OCI-LY3 (cell line): ENCODE measurements around the gene HMG20A.

ENCODE experiments used
- H2AFZ ChIP-seq: fragments of 200-600, 300-600 bp; shearing (Covaris generic); 2 replicates; pipeline ENCODE4 v1.6.0; 2014; ENCODE audit warnings: antibody characterized with exemption, low read depth, low read length
- H3K27ac ChIP-seq: fragments of 200-600, 300-600 bp; sonication (generic); 2 replicates; pipeline ENCODE4 v1.5.1; 2014; ENCODE audit warnings: mild to moderate bottlenecking, low read length, moderate library complexity, mixed read lengths
- H3K27me3 ChIP-seq: fragments of 200-600, 300-600 bp; sonication (generic); 2 replicates; pipeline ENCODE4 v1.6.1; 2014; ENCODE audit warnings: low read depth, low read length, mixed read lengths
- H3K36me3 ChIP-seq: fragments of 200-600, 300-600 bp; sonication (generic); replicated peaks from 2 replicates; pipeline ENCODE3; 2014; ENCODE audit warnings: low read depth, low read length, mixed read lengths
- H3K4me1 ChIP-seq: fragments of 300-600, 200-600 bp; sonication (generic); 2 replicates; pipeline ENCODE4 v1.6.1; 2014; ENCODE audit warnings: low read length, mixed read lengths
- H3K4me2 ChIP-seq: fragments of 200-600, 300-600 bp; sonication (generic); 2 replicates; pipeline ENCODE4 v1.6.1; 2014; ENCODE audit warnings: low read length, mixed read lengths
- H3K4me3 ChIP-seq: fragments of 300-600, 200-600 bp; sonication (generic); 2 replicates; pipeline ENCODE4 v1.5.1; 2014; ENCODE audit warnings: antibody characterized with exemption, mild to moderate bottlenecking, low read length, moderate library complexity
- H3K79me2 ChIP-seq: fragments of 300-600, 200-600 bp; shearing (Covaris generic); 2 replicates; pipeline ENCODE4 v1.6.1; 2014; ENCODE audit warnings: mild to moderate bottlenecking, low read length, mixed read lengths
- H3K9ac ChIP-seq: fragments of 300-600, 200-600 bp; shearing (Covaris generic); 2 replicates; pipeline ENCODE4 v1.6.0; 2014; ENCODE audit warnings: mild to moderate bottlenecking, low read length, moderate library complexity
- H3K9me3 ChIP-seq: fragments of 200-600, 300-600 bp; shearing (Covaris generic); 2 replicates; pipeline ENCODE4 v1.6.1; 2014; ENCODE audit warnings: low read length, mixed read lengths; ENCODE audit not compliant: insufficient read depth
- H4K20me1 ChIP-seq: fragments of 200-600, 300-600 bp; sonication (generic); 2 replicates; pipeline ENCODE4 v1.6.1; 2016; ENCODE audit warnings: low read length, mixed read lengths; ENCODE audit not compliant: insufficient read depth
- CTCF ChIP-seq: fragments of 200-600, 300-600 bp; sonication (generic); IDR thresholded peaks from 2 replicates; pipeline ENCODE4 v1.5.1; 2014; ENCODE audit warnings: antibody characterized with exemption, low read length, low read depth
- EZH2phosphoT487 ChIP-seq: fragments of 200-600 bp; shearing (Covaris generic); IDR thresholded peaks from 2 replicates; pipeline ENCODE4 v1.6.1; 2018; ENCODE audit warnings: antibody characterized with exemption, mixed run types, low read depth

Gene HMG20A

GRCh38 chr15:77459031-77459430 is 38.3 kb downstream of the HMG20A start:
- TF ChIP-seq EZH2phosphoT487 (no peak), CTCF (no peak)
- H3K27ac ChIP-seq: no peak overlapping the region
- peaks cover 10% of the 10 kb centered on the region for H3K4me1 ChIP-seq
- H3K9me3 ChIP-seq: no peaks in the 10 kb centered on the region
- H2AFZ ChIP-seq: no peak overlapping the region
- peaks cover 14% of the 10 kb centered on the region; the same call in 1 of the 2 replicates for H4K20me1 ChIP-seq
- H3K4me2 ChIP-seq: no peak overlapping the region
- no peaks in the 10 kb centered on the region for H3K27me3 ChIP-seq
- peaks cover 32% of the 10 kb centered on the region for H3K36me3 ChIP-seq
- H3K4me3 ChIP-seq: no peak overlapping the region
- H3K79me2 ChIP-seq: peaks cover 3% of the 10 kb centered on the region; the same call in 1 of the 2 replicates
- H3K9ac ChIP-seq: no peak overlapping the region

GRCh38 chr15:77461486-77461885 is 40.8 kb downstream of the HMG20A start:
- no peak overlapping the region for H3K4me3 ChIP-seq
- H3K36me3 ChIP-seq: peaks cover 40% of the 10 kb centered on the region
- H3K4me2 ChIP-seq: no peak overlapping the region
- H3K27ac ChIP-seq: no peak overlapping the region
- no peaks in the 10 kb centered on the region for H3K9me3 ChIP-seq
- H4K20me1 ChIP-seq: peaks cover 7% of the 10 kb centered on the region; the same call in 1 of the 2 replicates
- no peaks in the 10 kb centered on the region; the same call in 1 of the 2 replicates for H3K79me2 ChIP-seq
- H2AFZ ChIP-seq: no peak overlapping the region
- H3K9ac ChIP-seq: no peak overlapping the region
- TF ChIP-seq CTCF (no peak), EZH2phosphoT487 (no peak)
- H3K27me3 ChIP-seq: no peaks in the 10 kb centered on the region
- no peaks in the 10 kb centered on the region for H3K4me1 ChIP-seq

- no peak overlapping the region for H3K4me3 ChIP-seq
- H3K4me2 ChIP-seq: no peak overlapping the region
- H3K27ac ChIP-seq: no peak overlapping the region
- H3K9me3 ChIP-seq: no peaks in the 10 kb centered on the region
- no peaks in the 10 kb centered on the region for H3K27me3 ChIP-seq
- H4K20me1 ChIP-seq: no peaks in the 10 kb centered on the region
- peaks cover 43% of the 10 kb centered on the region for H3K36me3 ChIP-seq
- no peaks in the 10 kb centered on the region for H3K4me1 ChIP-seq
- no peaks in the 10 kb centered on the region for H3K79me2 ChIP-seq
- no peak overlapping the region for H3K9ac ChIP-seq
- TF ChIP-seq CTCF: no peak
- TF ChIP-seq EZH2phosphoT487: no peak
- H2AFZ ChIP-seq: no peak overlapping the region
Measured at GRCh38 chr15:77464129-77464865, 43.6 kb downstream of the HMG20A start.

GRCh38 chr15:77466521-77466920 is 45.8 kb downstream of the HMG20A start:
- Histone ChIP-seq H2AFZ (no peak overlapping the region), H3K9me3 (no peaks in the 10 kb centered on the region), H3K36me3 (peaks cover 37% of the 10 kb centered on the region), H3K4me2 (no peak overlapping the region), H3K4me3 (no peak overlapping the region), H3K79me2 (no peaks in the 10 kb centered on the region), H4K20me1 (no peaks in the 10 kb centered on the region), H3K27ac (no peak overlapping the region), H3K27me3 (no peaks in the 10 kb centered on the region), H3K9ac (no peak overlapping the region), H3K4me1 (no peaks in the 10 kb centered on the region)
- TF ChIP-seq CTCF: no peak
- no peak for TF ChIP-seq EZH2phosphoT487
